ENCODE results near the gene NIPAL3.
"Not testable (repeated sequence)": the region's sequence is repeated elsewhere in the genome, so short reads cannot be mapped to it uniquely, and the experiment has no call there.

The NIPAL3 gene

DNA sequence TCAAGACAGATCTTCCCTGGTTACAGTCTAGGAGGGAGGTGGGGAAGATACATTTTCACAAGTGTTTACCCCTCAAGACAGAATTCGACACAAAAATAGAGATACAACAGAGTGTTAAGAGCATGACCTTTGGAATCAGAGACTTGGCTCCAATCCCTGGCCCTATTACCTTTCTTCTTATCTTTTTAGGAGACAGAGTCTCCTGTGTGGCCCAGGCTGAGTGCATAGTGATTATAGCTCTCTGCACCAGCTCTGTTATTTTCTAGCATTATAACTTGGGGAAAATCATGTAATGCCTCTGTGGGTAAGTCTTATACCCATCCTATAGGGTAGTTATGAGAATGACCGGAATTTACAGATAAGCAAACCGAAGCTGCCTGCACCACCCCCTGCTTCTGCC, 9.8 kb downstream of the NIPAL3 start:
- DNase-seq: no peak

GRCh38 chr1:24425922-24426321, 10.3 kb downstream of the NIPAL3 start:
- no peak for DNase-seq

DNA sequence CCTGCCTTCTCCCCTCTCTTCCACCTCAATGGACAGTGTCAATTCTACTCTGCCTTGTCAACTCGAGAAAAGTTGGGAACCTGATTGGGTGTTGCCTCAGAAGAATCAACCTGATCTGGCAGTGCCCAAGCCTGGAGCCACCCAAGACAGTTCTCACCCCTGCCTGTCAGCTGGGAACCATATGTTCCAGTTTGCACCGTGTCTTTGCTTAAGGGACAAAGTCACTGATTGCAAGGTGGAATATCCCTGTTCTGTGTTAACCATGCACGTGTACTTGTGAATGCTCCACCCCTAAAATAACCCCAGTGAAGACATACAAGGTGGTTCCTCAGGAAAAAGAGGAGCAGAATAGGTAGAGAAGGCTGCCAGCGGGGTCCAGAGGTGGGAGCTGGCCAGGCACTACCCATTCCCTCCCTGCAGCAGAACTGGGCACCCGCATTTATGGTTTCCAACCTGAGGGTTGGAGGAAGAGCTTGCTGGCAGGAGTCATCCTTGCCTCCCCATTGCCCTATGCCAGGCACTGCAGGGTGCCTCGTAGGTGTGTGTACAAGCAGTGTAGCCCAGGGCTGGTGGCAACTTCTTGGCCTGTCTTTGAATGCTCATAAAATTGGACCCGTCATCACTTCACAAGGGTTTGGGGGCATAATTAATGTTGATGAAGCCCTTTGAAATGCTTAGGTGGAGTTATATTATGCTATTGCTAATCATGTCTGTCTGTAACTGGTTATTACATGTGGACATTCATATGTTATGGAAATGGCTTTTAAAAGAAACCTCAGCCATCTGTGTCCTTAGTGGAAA, 11.3 kb downstream of the NIPAL3 start:
- no peak for DNase-seq

DNA sequence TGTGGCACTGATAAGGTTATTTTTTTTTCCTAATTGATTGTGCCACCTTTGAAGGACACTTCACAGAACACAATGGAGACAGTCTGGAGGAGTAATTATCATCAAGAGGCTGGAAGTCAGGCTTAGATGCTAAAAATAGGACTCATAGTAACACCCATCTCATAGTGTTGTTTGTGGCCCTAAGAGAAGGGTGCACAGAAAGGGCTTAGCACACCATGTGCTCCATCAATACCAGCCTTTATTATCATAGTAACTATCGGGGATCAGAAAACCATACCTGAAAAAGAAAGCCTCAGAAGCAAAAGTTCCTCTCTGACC, 11.9 kb downstream of the NIPAL3 start:
- no peak for DNase-seq

DNA sequence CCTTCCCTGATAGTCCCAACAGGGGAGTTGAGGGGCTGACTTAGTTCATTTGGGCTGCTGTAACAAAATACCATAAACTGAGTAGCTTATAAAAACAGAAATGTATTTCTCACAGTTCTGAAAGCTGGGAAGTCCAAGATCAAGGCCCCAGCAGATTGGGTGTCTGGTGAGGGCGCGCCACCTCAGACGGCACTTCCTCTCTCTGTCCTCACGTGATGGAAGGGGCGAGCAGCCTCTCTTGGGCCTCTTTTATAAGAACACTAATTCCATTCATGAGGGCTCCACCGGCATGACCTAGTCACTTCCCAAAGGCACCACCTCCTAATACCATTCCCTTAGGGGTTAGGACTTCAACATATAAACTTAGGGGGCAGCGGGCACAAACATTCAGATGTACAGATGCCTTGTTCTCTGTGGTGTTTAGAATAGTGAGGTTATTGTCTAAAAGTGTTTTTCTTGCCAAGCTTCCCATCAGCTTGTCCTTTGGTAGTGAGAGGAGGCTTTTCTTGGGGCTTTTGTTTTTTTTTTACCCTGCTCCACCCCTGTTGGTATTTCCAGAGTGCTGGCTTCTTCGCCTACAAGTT, 20.3 kb downstream of the NIPAL3 start:
- no peak for DNase-seq

DNA sequence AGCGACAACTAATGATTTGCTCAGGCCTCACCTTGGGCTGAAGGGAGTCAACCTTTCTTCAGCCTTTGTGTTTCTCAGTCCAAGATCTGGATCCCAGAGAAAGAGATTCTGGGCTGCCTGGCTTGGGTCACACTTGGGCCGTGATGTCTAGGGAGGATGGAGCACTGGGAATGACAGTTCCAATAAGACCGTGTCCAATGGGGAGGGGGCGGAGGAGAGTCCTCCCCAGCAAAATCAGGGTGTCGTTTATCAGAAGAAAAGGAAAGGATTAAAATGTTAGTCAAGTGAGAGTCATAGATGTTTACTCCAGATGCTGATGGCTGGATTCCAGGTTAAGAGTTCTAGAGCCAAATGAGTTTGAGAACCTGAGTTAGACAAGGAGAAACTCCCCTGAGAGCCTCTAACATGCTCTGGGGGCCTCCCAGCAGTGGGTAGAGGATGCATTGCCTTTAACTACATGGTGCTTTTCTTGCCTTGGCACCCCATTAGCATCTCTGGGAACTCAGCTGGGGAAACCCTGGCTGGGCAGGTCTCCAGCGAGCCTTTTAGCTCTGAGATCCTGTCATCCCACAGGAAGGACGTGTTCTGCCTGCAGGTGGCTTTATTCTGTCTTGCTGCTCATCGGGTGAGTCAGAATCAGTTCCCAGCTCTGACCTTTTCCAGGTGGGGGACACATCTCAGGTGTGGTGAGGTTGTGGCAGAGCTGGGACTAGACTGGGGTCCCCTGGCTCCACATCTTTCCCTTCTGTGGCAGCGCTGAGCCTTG, 22.2 kb downstream of the NIPAL3 start:
- no peak for DNase-seq

- DNase-seq: no peak
These were observed 22.9 kb downstream of the NIPAL3 start for GRCh38 chr1:24438423-24438901.

GRCh38 chr1:24440436-24440835, 24.8 kb downstream of the NIPAL3 start:
- DNase-seq: no peak

- no peak for DNase-seq
These were observed 25.9 kb downstream of the NIPAL3 start for GRCh38 chr1:24441480-24441879.

GRCh38 chr1:24441996-24442668, 26.5 kb downstream of the NIPAL3 start:
- no peak for DNase-seq

- DNase-seq: no peak
These were observed 27.2 kb downstream of the NIPAL3 start for GRCh38 chr1:24442764-24443163.

- DNase-seq: no peak
These were observed 27.6 kb downstream of the NIPAL3 start for GRCh38 chr1:24443241-24443656.

DNA sequence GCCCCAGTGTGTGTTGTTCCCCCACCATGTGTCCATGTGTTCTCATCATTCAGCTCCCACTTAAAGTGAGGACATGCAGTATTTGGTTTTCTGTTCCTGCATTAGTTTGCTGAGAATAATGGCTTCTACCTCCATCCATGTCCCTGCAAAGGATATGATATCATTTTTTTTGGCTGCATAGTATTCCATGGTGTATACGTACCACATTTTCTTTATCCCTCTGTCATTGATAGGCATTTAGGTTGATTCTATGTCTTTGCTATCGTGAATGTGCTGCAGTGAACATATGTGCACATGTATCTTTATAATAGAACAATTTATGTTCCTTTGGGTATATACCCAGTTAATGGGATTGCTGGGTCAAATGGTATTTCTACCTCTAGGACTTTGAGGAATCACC, 30.8 kb downstream of the NIPAL3 start:
- DNase-seq: not testable (repeated sequence)

DNA sequence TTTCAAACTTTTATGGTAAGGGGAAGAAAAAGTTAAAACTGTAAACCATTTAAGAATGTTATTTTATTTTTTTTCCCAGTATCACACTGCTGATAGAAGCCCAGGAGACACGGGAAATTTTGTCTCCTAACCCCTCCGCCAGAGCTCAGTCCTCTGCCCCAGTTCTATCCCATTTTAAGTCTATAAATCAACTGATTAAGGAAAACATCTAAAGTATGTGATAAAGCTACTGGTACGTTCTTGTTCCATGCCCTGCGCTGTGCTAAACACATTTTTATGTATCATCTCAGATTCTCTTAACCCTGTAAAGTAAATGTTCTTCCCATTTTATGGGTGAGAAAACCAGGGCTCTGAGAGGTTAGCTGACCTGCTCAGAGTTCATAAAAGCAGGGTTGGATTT, 34.7 kb downstream of the NIPAL3 start:
- DNase-seq: no peak

DNA sequence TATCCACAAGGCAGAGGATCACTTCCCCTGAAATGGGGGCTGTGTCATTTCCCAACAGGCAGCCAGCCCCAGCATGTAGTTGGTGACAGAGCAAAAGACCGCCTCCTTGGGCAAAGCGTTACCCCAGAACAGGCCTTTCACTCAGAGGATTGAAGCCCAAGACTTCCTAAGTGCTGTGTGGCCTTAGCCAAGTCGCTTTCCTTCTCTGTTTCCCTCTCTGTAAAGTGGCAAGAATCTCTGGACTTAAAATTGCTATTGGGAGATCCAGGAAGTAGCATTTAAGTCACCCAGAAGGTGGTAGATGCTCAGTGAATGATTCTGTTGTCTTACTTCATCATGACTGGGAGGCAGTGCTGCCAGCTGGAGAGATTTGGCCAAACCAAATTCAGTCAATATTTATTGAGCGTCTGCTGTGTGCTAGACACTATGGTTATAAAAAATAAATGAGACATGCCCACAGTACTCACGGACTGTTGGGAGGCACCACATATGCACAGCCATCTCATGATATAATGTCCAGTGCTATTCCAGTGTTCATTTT, 35.3 kb downstream of the NIPAL3 start:
- no peak for DNase-seq

GRCh38 chr1:24451746-24452145, 36.1 kb downstream of the NIPAL3 start:
- no peak for DNase-seq

- DNase-seq: no peak
These were observed 37.4 kb downstream of the NIPAL3 start for GRCh38 chr1:24452922-24453485.

GRCh38 chr1:24454673-24455072, 39.1 kb downstream of the NIPAL3 start:
- no peak for DNase-seq

DNA sequence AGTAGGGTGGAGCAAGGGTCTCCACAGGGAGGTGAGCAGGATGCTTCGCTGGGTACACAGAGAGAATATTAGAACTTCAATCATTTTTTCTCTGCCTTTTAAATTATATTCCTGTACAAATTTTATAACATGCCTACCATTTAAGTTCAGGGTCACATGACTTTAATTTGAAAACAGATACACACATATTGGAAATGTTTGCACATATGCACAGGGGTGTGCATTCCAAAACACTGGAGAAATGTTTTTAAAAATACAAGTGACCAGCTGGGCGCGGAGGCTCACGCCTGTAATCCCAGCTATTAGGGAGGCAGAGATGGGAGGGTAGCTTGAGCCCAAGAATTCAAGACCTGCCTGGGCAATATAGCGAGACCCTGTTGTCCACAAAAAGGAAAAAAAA, 39.7 kb downstream of the NIPAL3 start:
- no peak for DNase-seq

GRCh38 chr1:24457866-24458265, 42.3 kb downstream of the NIPAL3 start:
- DNase-seq: no peak

DNA sequence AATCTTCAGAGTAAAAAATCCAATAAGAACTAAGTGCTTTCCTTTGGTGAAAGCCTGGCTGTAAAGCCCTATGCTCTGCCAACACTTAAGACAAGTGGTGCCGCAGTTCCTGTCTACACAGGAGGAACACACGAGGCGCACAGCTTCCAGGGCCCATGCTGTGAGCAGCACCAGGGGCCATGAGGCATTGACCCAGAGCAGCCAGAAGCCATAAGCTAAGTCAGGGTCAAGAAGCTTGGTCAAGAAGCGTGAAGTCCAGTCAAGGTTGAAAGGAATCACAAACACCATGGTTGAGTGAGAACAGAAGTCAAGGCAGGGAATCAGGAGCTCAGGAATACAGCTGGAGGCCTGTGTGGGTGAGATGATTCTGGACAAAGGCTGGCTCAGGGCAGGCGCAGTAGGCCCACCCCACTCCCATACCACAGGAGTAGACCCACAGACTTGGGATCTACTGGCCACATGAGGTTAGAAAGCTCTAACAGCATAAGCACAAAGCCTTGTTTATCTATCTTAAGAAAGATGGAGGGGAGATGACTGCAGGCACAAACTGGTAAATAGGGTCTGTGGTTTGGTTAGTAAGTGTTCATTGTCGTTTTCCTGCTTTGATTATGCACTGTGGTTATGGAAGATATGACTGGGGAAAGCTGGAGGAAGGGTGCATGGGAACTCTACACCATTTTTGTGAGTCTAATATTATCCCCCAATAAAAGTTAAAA, 44.1 kb downstream of the NIPAL3 start:
- DNase-seq: no peak

DNA sequence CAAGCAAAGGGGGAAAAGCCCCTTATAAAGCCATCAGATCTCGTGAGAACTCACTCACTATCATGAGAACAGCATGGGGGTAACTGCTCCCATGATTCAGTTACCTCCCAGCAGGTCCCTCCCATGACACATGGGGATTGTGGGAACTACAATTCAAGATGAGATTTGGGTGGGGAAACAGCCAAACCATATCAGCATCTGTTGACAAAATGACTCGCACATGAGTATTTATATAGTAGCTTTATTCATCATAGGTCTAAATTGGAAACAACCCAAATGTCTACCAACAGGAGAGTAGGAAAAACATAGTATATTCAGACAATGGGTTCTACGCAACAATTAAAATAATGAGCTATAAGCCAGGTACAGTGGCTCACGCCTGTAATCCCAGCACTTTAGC, 46.5 kb downstream of the NIPAL3 start:
- DNase-seq: not testable (repeated sequence)

All from activated T-cell treated with anti-CD3 and anti-CD28 coated beads for 4 hours (primary cell).